ENCODE results near the gene PYGM.
A peak's percentile ranks its signal among the peaks of the same experiment; 100 is the strongest.

Gene PYGM

DNA sequence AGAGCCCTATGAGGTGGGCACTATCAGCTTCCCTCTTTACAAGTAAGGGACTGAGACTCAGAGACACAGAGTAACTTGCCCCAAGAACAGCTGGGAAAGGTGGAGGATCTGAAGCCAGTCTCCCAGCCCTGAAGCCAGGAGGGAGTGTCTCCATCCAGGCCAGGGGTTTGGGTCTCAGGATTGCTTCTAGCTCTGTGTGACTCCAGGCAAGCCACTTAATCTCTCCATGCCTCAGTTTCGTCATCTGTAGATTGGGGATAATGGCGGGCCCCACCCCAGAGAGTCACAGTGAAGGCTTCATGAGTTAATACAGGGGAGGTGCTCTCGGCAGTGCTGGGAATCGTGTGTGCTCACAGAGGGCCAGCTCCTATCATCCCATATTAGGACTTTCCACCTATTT lies 32.7 kb upstream of the PYGM start:
- Histone ChIP-seq H3K27ac (no peak overlapping the region), H3K9me3 (no peaks in the 10 kb centered on the region), H3K36me3 (peaks cover 93% of the 10 kb centered on the region), H3K4me3 (ENCODE audit: low read depth in 1 of 2, low read length in 1 of 2) (no peak overlapping the region), H3K27me3 (no peaks in the 10 kb centered on the region), H3K4me1 (ENCODE audit: control insufficient read depth in 1 of 2, insufficient read depth in 1 of 2, low read depth in 1 of 2, low read length in 1 of 2) (peaks cover 13 to 15% of the 10 kb centered on the region in 2 experiments)
- TF ChIP-seq, protein P1, sequence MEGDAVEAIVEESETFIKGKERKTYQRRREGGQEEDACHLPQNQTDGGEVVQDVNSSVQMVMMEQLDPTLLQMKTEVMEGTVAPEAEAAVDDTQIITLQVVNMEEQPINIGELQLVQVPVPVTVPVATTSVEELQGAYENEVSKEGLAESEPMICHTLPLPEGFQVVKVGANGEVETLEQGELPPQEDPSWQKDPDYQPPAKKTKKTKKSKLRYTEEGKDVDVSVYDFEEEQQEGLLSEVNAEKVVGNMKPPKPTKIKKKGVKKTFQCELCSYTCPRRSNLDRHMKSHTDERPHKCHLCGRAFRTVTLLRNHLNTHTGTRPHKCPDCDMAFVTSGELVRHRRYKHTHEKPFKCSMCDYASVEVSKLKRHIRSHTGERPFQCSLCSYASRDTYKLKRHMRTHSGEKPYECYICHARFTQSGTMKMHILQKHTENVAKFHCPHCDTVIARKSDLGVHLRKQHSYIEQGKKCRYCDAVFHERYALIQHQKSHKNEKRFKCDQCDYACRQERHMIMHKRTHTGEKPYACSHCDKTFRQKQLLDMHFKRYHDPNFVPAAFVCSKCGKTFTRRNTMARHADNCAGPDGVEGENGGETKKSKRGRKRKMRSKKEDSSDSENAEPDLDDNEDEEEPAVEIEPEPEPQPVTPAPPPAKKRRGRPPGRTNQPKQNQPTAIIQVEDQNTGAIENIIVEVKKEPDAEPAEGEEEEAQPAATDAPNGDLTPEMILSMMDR (IDR thresholded peaks at IDR 0.05), result no peak

- H3K27ac ChIP-seq, result no peak overlapping the region
- H3K4me3 ChIP-seq (ENCODE audit: low read depth in 1 of 2, low read length in 1 of 2), result no peak overlapping the region
- no peaks in the 10 kb centered on the region for H3K27me3 ChIP-seq
- peaks cover 86% of the 10 kb centered on the region for H3K36me3 ChIP-seq
- H3K9me3 ChIP-seq, result no peaks in the 10 kb centered on the region
- peaks cover 9 to 12% of the 10 kb centered on the region in 2 experiments for H3K4me1 ChIP-seq (ENCODE audit: control insufficient read depth in 1 of 2, insufficient read depth in 1 of 2, low read depth in 1 of 2, low read length in 1 of 2)
- TF ChIP-seq, protein P1 (IDR thresholded peaks at IDR 0.05), result no peak
Measured at GRCh38 chr11:64791781-64792291, 32.1 kb upstream of the PYGM start.

DNA sequence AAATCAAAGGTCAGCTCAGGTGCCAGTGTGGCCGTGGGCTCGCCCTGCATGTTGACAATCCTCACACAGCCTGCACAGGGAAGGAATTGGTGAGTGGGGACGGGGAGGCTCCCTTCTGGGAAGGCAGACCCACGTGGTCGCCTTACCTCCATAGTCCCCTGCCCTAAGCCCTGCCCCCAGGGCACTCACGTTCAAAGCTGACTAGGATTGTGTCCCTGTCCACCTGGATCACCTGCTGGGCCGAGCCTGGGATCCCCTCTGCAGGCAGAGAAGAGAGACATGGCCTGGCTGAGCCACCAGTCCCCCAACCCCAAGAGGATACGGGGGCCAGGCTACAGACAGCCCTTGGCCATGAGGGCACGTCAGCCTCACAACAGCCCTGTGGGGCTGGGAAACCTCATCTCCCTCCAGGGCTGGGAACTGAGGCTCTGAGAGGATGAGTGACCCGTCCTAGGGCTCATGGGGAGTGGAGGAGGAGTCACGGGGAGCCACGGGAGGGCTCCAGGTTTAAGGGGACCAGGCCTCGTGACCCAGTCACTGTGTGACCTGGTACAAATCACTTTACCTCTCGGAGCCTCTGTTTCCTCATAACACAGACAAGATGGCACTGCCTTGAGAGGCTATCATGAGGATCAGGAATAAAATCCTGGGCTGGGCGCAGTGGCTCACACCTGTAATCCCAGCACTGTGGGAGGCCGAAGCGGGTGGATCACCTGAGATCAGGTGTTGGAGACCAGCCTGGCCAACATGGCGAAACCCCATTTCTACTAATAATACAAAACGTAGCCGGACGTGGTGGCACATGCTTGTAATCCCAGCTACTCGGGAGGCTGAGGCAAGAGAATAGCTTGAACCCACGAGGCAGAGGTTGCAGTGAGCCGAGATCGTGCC lies 30.7 kb upstream of the PYGM start:
- H3K36me3 ChIP-seq, result peaks cover 77% of the 10 kb centered on the region
- no peaks in the 10 kb centered on the region for H3K27me3 ChIP-seq
- H3K4me3 ChIP-seq (ENCODE audit: low read depth in 1 of 2, low read length in 1 of 2), result no peak overlapping the region
- TF ChIP-seq, protein P1 (IDR thresholded peaks at IDR 0.05), result no peak
- no peak overlapping the region for H3K27ac ChIP-seq
- peaks cover 0 to 5% of the 10 kb centered on the region in 2 experiments for H3K4me1 ChIP-seq (ENCODE audit: control insufficient read depth in 1 of 2, insufficient read depth in 1 of 2, low read depth in 1 of 2, low read length in 1 of 2)
- H3K9me3 ChIP-seq, result no peaks in the 10 kb centered on the region

DNA sequence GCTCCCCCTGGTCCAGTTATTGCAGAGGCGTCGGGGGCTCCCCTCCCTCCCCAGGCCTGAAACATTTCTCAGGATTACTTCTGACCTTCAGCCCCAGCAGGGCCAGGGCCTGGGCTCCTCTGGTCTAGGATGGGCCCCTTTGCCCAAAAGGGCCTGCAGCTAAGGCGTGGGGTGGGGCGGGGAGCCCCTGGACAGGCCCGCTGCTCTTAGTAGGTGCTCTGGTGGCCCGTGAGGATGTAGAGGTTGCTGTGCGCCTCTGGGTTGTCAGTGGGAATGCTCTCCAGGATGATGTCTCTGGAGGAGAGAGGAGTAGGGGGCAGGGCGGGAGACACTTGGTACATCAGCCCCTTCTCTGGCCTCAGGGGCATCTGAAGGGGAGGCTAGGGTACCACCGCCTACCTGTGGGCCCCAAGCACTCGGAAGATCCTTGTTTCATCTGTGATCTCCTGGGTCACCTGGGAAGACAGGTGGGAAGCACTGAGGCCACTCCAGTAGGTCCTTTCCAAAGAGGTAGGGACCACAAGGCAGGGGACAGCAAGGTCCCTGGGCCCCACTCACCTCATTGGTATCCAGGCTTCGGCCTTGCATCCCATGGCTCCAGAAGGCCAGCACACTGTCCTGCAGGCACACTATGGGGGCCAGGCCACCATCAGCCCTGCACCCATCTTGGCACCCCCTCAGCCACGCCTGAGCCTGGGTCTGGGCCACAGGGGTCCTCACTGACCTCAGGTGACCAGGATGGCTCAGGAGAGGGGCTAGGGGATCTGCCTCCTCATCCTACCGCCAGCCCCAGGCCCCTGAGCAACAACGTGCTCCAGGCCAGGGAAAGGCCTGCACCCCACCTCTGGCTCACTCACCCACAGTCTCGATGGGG lies 29.8 kb upstream of the PYGM start:
- H3K27me3 ChIP-seq, result no peaks in the 10 kb centered on the region
- H3K9me3 ChIP-seq, result no peaks in the 10 kb centered on the region
- H3K4me1 ChIP-seq (ENCODE audit: control insufficient read depth in 1 of 2, insufficient read depth in 1 of 2, low read depth in 1 of 2, low read length in 1 of 2), result peaks cover 0 to 5% of the 10 kb centered on the region in 2 experiments
- no peak overlapping the region for H3K27ac ChIP-seq
- TF ChIP-seq, protein P1 (IDR thresholded peaks at IDR 0.05), result no peak
- H3K36me3 ChIP-seq, result peaks cover 73% of the 10 kb centered on the region
- no peak overlapping the region for H3K4me3 ChIP-seq (ENCODE audit: low read depth in 1 of 2, low read length in 1 of 2)

GRCh38 chr11:64788321-64789215 lies 28.8 kb upstream of the PYGM start:
- Histone ChIP-seq H3K27me3 (no peaks in the 10 kb centered on the region), H3K27ac (peak overlapping the region; percentile 67), H3K4me3 (ENCODE audit: low read depth in 1 of 2, low read length in 1 of 2) (no peak overlapping the region), H3K9me3 (no peaks in the 10 kb centered on the region), H3K4me1 (ENCODE audit: control insufficient read depth in 1 of 2, insufficient read depth in 1 of 2, low read depth in 1 of 2, low read length in 1 of 2) (peaks cover 0 to 5% of the 10 kb centered on the region in 2 experiments), H3K36me3 (peaks cover 65% of the 10 kb centered on the region)
- TF ChIP-seq, protein P1 (IDR thresholded peaks at IDR 0.05), result no peak

Measured in neutrophil (primary cell).